Sigmoid colon (tissue), 4 donors: ENCODE data around the gene BCORL1.

Experiments used
- POLR2AphosphoS5 ChIP-seq, 4 donors: sonication (generic); formaldehyde crosslinking; IDR thresholded peaks; one replicate each; pipeline ENCODE4 v1.6.1; 2017; ENCODE audit warnings: antibody characterized with exemption in 4 of 4
- TF ChIP-seq, protein P1 (sequence below), 4 experiments: fragments of 450-650 bp in 3 of 4; fragments of 200-600 bp in 1 of 4; IDR thresholded peaks; one replicate each; pipeline ENCODE4 v1.5.1; 2016 to 2019; ENCODE audit warnings: antibody characterized with exemption in 4 of 4, mild to moderate bottlenecking in 3 of 4, moderate library complexity in 2 of 4

GRCh38 chrX:130025256-130025655 lies 42.8 kb downstream of the BCORL1 start:
- TF ChIP-seq, protein P1, sequence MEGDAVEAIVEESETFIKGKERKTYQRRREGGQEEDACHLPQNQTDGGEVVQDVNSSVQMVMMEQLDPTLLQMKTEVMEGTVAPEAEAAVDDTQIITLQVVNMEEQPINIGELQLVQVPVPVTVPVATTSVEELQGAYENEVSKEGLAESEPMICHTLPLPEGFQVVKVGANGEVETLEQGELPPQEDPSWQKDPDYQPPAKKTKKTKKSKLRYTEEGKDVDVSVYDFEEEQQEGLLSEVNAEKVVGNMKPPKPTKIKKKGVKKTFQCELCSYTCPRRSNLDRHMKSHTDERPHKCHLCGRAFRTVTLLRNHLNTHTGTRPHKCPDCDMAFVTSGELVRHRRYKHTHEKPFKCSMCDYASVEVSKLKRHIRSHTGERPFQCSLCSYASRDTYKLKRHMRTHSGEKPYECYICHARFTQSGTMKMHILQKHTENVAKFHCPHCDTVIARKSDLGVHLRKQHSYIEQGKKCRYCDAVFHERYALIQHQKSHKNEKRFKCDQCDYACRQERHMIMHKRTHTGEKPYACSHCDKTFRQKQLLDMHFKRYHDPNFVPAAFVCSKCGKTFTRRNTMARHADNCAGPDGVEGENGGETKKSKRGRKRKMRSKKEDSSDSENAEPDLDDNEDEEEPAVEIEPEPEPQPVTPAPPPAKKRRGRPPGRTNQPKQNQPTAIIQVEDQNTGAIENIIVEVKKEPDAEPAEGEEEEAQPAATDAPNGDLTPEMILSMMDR (IDR thresholded peaks at IDR 0.05): no peak
- no peak for TF ChIP-seq POLR2AphosphoS5 (IDR thresholded peaks at IDR 0.05)
